Testis (tissue), 3 donors: Measurements from ENCODE around the gene GLS. TPM values are rescaled to one million over a fixed set of nuclear protein-coding genes. Genes with fewer than 3 reads are reported as not detected.

ENCODE experiments used
- DNase-seq: peaks from one replicate; pipeline ENCODE4 v3.0.0-alpha.2; 2019
- H3K27ac ChIP-seq, 2 donors: fragments of 200-600 bp; sonication (generic); one replicate each; pipeline ENCODE4 v1.5.1; 2019
- H3K27me3 ChIP-seq: fragments of 200-600 bp; sonication (generic); one replicate; pipeline ENCODE4 v1.5.1; 2019
- H3K36me3 ChIP-seq: fragments of 200-600 bp; sonication (generic); one replicate; pipeline ENCODE4 v1.5.1; 2017; ENCODE audit warnings: low read depth; ENCODE audit errors: missing control alignments
- H3K4me1 ChIP-seq: fragments of 200-600 bp; sonication (generic); one replicate; pipeline ENCODE4 v1.5.1; 2019
- H3K4me3 ChIP-seq, 2 donors: fragments of 200-600 bp; sonication (generic); one replicate each; pipeline ENCODE4 v1.5.1; 2017 to 2019
- H3K9me3 ChIP-seq: fragments of 200-600 bp; sonication (generic); one replicate; pipeline ENCODE4 v1.5.1; 2017
- CTCF ChIP-seq, 3 experiments: fragments of 450-650 bp in 2 of 3; fragments of 200-600 bp in 1 of 3; sonication (generic) in 1 of 3; IDR thresholded peaks; one replicate each; pipeline ENCODE4 v1.5.1; 2016 to 2019; ENCODE audit warnings: antibody characterized with exemption in 3 of 3, mild to moderate bottlenecking in 2 of 3, moderate library complexity in 1 of 3
- POLR2A ChIP-seq: fragments of 450-650 bp; IDR thresholded peaks from one replicate; pipeline ENCODE4 v1.6.1; 2017; ENCODE audit warnings: antibody characterized with exemption, mild to moderate bottlenecking, moderate library complexity
- whole genome bisulfite sequencing, 2 donors: methylation state at CpG; one replicate each; pipeline ENCODE4 v1.1.5; 2018; 5-methylcytosine and 5-hydroxymethylcytosine counted together
- intact Hi-C: fragments of 100-400 bp; cut with DNase I; formaldehyde crosslinking; loops from one replicate; pipeline ENCODE4 v1.15.1; 2023; ENCODE audit warnings: low total_unique reads
- polyA plus RNA-seq: library from polyadenylated mRNA; stranded (reverse); fragments of 350-450 nt; fragmentation: Illumina TruSeq; extraction: RNeasy Lipid Tissue Mini Kit (QIAGEN cat#74804); gene quantifications from one replicate; pipeline ENCODE4 v1.2.3, GENCODE V29; 2014; ENCODE audit warnings: low read depth, low replicate concordance; ENCODE audit not compliant: insufficient read depth
- total RNA-seq, 2 donors: library from RNA; depleted of rRNA; stranded (reverse); fragments of >200 nt; gene quantifications; one replicate each; pipeline ENCODE4 v1.2.3, GENCODE V29; 2016

GLS gene
- total and polyA plus RNA-seq, 3 donors from 2014 or later, result 22.8 to 130 (median 77.7) TPM

DNA sequence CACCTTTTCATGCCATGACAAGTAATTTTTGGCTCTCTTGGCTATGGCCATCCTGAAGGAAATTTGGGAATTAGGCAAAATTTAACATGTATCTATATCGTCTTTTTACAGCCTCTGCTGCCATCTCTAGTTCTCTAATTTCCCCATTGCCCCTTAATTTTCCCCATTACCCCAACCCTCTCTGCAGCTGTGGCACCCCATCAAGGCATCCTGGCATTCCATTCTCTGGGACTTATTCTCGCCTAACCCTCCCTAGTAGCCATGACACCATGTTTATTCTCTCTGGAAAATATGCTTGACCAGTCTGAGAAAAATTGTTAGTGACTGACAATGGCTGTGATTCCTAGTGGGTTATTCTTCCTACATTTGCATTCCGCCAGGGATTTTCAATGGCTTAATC lies 43.9 kb upstream of the GLS start:
- H3K4me1 ChIP-seq, result peaks cover 3% of the 10 kb centered on the region
- DNase-seq, result no peak
- 60 to 92% methylated on average over 3 of the region's 3 CpGs for WGBS, 2 donors
- H3K4me3 ChIP-seq, result no peak overlapping the region
- H3K27me3 ChIP-seq, result no peaks in the 10 kb centered on the region
- no peak overlapping the region for H3K27ac ChIP-seq
- no peaks in the 10 kb centered on the region for H3K36me3 ChIP-seq
- H3K9me3 ChIP-seq, result no peaks in the 10 kb centered on the region
- TF ChIP-seq CTCF (IDR thresholded peaks at IDR 0.05) (no peak), POLR2A (no peak)
- intact Hi-C loops, result no loop called here

DNA sequence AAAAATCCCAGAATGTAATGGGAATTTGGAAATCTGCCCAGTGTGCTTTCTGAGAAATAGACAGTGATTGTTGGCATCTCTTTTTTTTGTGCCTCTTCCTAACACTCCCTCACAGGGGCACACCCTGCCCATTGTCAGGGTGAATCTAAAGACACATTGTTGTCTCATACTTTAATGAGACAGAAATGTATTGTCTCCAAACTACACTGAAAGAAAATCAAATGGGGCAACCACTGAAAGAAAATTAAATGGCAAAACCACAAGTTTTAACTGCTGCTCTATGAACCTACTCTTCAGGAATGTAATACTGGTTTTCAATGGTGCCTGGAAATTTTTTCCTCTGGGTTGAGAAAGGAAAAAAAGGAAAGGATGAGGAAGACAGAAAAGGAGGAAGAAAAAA lies 43.2 kb upstream of the GLS start:
- no peak for TF ChIP-seq POLR2A
- TF ChIP-seq CTCF (IDR thresholded peaks at IDR 0.05), result no peak
- no peak for DNase-seq
- no peaks in the 10 kb centered on the region for H3K27me3 ChIP-seq
- H3K9me3 ChIP-seq, result no peaks in the 10 kb centered on the region
- no peaks in the 10 kb centered on the region for H3K36me3 ChIP-seq
- H3K4me1 ChIP-seq, result peaks cover 3% of the 10 kb centered on the region
- no peak overlapping the region for H3K4me3 ChIP-seq
- H3K27ac ChIP-seq, result no peak overlapping the region
- intact Hi-C loops, result no loop called here

GRCh38 chr2:190837952-190838361 lies 42.7 kb upstream of the GLS start:
- Histone ChIP-seq H3K4me1 (peaks cover 3% of the 10 kb centered on the region), H3K9me3 (no peaks in the 10 kb centered on the region), H3K4me3 (no peak overlapping the region), H3K36me3 (no peaks in the 10 kb centered on the region), H3K27ac (no peak overlapping the region), H3K27me3 (no peaks in the 10 kb centered on the region)
- no peak for TF ChIP-seq POLR2A
- TF ChIP-seq CTCF (IDR thresholded peaks at IDR 0.05), result no peak
- WGBS, 2 donors, result 80 to 89% methylated on average over 3 of the region's 3 CpGs
- no peak for DNase-seq
- intact Hi-C loops, result no loop called here

GRCh38 chr2:190838492-190838910 lies 42.1 kb upstream of the GLS start:
- H3K27ac ChIP-seq, result no peak overlapping the region
- intact Hi-C loops, result no loop called here
- no peaks in the 10 kb centered on the region for H3K36me3 ChIP-seq
- H3K9me3 ChIP-seq, result no peaks in the 10 kb centered on the region
- TF ChIP-seq POLR2A, result no peak
- TF ChIP-seq CTCF (IDR thresholded peaks at IDR 0.05), result no peak
- peaks cover 3% of the 10 kb centered on the region for H3K4me1 ChIP-seq
- H3K27me3 ChIP-seq, result no peaks in the 10 kb centered on the region
- no peak for DNase-seq
- 85 to 87% methylated on average over 2 of the region's 2 CpGs for WGBS, 2 donors
- no peak overlapping the region for H3K4me3 ChIP-seq

DNA sequence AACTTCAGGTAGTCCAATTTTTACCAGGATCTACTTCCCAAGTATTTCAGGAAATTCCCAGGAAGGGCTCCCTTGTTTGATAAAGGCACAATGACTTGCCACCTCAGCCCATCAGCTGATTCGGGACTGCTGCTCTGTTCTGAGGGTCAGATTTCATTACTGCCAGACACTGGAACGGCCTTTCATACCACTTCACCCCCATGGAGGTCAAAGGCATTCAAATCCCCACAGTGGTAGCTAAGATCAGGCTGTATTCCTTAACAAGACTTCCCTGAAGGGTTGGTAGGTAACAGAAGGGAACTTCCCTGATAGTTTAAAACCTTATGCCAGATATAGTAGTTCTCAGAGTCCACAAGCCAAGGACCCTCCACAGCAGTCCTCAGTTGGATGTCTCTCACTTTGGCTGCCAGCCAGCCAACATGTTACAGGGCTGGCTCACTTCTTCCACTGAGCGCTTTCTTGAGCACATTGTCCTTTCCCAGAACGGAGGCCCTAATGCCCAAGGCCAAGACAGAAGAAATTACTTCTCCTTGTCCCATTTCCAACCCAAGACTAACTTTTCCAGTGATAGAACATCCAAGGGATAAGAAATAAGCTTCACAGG lies 40.0 kb upstream of the GLS start:
- 57 to 64% methylated on average over 4 of the region's 4 CpGs for WGBS, 2 donors
- DNase-seq, result no peak
- no peaks in the 10 kb centered on the region for H3K9me3 ChIP-seq
- intact Hi-C loops, result no loop called here
- no peak for TF ChIP-seq CTCF (IDR thresholded peaks at IDR 0.05)
- no peak for TF ChIP-seq POLR2A
- no peaks in the 10 kb centered on the region for H3K27me3 ChIP-seq
- no peak overlapping the region for H3K4me3 ChIP-seq
- H3K36me3 ChIP-seq, result no peaks in the 10 kb centered on the region
- H3K27ac ChIP-seq, result no peak overlapping the region
- peaks cover 3% of the 10 kb centered on the region for H3K4me1 ChIP-seq
